Cardiac fibroblast (primary cell): ENCODE results near the gene PRC1.

Experiments
- DNase-seq, 2 donors: peaks; one replicate each; pipeline versions ENCODE4 v3.0.0 to v3.0.0-alpha.2; 2010; ENCODE audit warnings: low read depth in 2 of 2
- H3K4me3 ChIP-seq, 2 donors: replicated peaks in 1 of 2; 1 replicate in 1 of 2; 2 replicates in 1 of 2; pipeline ENCODE4 v1.5.1; 2011; ENCODE audit warnings: low read depth in 2 of 2, low read length in 2 of 2, mild to moderate bottlenecking in 2 of 2, moderate library complexity in 1 of 2
- TF ChIP-seq, protein P1 (sequence below): IDR thresholded peaks from one replicate; pipeline ENCODE4 v1.5.1; 2011; ENCODE audit warnings: low read depth, mild to moderate bottlenecking, low read length, inconsistent platforms

The PRC1 gene

GRCh38 chr15:90918034-90918788, 76.1 kb downstream of the PRC1 start:
- DNase-seq, result no peak
- TF ChIP-seq, protein P1, sequence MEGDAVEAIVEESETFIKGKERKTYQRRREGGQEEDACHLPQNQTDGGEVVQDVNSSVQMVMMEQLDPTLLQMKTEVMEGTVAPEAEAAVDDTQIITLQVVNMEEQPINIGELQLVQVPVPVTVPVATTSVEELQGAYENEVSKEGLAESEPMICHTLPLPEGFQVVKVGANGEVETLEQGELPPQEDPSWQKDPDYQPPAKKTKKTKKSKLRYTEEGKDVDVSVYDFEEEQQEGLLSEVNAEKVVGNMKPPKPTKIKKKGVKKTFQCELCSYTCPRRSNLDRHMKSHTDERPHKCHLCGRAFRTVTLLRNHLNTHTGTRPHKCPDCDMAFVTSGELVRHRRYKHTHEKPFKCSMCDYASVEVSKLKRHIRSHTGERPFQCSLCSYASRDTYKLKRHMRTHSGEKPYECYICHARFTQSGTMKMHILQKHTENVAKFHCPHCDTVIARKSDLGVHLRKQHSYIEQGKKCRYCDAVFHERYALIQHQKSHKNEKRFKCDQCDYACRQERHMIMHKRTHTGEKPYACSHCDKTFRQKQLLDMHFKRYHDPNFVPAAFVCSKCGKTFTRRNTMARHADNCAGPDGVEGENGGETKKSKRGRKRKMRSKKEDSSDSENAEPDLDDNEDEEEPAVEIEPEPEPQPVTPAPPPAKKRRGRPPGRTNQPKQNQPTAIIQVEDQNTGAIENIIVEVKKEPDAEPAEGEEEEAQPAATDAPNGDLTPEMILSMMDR, result no peak
- no peak overlapping the region for H3K4me3 ChIP-seq

DNA sequence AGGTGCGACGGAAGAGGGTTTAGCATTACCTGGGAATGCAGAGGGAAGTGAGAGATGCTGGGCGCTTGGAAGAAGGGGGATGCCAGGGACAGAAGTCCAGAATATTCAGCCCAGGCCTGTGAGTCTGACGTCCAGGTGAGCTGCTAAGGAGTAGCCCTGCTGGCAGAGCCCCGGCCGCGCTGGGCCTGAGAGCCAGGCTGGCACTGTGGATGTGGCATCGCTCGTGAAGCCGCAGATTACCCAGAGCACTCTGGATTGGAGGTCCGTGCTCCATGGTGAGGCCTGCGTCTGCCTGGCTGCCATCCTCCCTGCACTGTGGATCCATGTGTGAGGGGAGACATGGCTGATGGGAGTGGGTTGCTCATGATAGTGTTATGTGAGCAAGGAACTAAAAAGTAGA, 76.8 kb downstream of the PRC1 start:
- TF ChIP-seq, protein P1, result no peak
- DNase-seq, result no peak
- H3K4me3 ChIP-seq, result no peak overlapping the region

DNA sequence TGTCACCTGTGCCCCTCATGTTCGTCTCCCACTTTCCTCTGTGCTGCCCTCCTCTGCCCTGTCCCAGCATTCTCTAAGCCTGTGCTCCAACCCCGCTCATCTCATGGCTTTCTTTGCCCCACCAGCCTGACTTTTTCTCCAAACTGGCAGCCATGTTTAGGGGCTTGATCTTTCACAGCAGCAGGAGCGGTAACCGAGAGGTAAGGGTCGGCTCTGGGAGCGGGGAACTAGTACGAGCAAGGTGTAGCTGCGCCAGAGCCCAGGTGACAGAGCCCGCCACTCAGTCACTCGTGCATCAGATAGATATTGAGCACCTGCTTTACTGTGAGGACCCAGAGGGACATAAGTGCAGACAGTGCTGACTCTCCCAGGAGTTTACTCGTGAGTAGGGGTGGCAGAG, 77.9 kb downstream of the PRC1 start:
- TF ChIP-seq, protein P1, result no peak
- H3K4me3 ChIP-seq, result no peak overlapping the region
- no peak for DNase-seq
